Measurements from ENCODE around the gene MSANTD1. TPM values are rescaled to one million over a fixed set of nuclear protein-coding genes. Genes with fewer than 3 reads are reported as not detected.

MSANTD1 gene
- total RNA-seq, 1 donor from 2014 or later = 1.6 TPM

DNA sequence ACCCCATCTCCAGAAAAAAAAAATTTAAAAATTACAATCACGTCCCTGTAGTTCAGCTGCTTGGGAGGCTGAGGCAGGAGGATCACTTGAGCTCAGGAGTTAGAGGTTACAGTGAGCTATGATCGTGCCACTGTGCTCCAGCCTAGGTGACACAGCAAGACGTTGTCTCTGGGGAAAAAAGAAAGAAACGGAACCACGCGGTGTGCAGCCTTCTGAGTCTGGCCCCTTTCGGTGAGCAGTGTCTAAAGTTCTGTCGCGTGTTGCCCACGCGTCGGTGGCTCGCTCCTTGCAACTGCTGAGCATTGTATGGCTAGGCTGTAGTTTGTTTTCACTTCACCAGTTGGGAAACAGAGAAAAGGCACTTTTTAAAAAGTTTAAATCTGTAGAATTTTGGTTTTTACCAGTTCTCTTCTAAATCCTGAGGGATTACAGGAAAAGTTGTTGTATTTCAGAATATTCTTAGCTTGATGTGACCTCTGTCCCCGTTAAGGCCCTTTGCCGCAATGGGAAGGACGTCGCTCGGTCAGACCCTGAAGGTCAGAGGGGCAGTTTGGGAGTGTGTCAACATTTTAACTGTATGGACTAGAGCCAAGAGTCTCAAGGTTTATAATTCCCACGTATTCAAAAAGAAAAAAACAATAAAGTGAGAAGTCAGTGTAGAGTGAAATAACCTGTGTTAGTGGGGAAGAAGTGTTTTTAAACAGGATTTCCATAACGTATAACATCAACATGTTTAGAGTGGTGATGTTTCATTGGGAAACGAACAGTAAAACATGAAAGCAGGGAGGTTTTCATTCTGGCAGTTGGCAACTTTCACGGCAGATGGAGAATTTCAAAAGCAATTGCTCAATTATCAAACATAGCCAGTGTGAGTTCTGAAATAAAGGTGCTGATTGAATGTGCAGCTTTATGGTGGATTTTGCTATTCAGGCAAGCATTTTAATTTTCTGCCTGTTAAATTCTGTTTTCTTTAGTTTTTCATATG is 45.8 kb upstream of the MSANTD1 start:
- Histone ChIP-seq H2AFZ (ENCODE audit: low read depth, low read length) (no peak overlapping the region), H3K27me3 (ENCODE audit: insufficient read depth, low read length) (no peaks in the 10 kb centered on the region), H3K27ac (ENCODE audit: low read depth, low read length) (no peak overlapping the region), H3K9me3 (ENCODE audit: insufficient read depth, low read depth, low read length) (no peaks in the 10 kb centered on the region), H3K4me3 (ENCODE audit: insufficient read depth, low read depth, low read length) (no peak overlapping the region), H3K9ac (ENCODE audit: low read length) (no peak overlapping the region), H4K20me1 (ENCODE audit: insufficient read depth, low read length) (peaks cover 21% of the 10 kb centered on the region), H3K4me1 (ENCODE audit: insufficient read depth, low read length) (peaks cover 11% of the 10 kb centered on the region), H3K79me2 (ENCODE audit: insufficient read depth, low read length) (no peaks in the 10 kb centered on the region), H3K36me3 (ENCODE audit: insufficient read depth, low read length) (peaks cover 23% of the 10 kb centered on the region), H3K4me2 (ENCODE audit: low read length) (no peak overlapping the region)
- no peak overlapping the region for H3K4me3 Mint-ChIP-seq (ENCODE audit: unreplicated experiment)
- FAIRE-seq (peak; percentile 32), DNase-seq (ENCODE audit: low read depth) (no peak)
- TF ChIP-seq, protein P1, sequence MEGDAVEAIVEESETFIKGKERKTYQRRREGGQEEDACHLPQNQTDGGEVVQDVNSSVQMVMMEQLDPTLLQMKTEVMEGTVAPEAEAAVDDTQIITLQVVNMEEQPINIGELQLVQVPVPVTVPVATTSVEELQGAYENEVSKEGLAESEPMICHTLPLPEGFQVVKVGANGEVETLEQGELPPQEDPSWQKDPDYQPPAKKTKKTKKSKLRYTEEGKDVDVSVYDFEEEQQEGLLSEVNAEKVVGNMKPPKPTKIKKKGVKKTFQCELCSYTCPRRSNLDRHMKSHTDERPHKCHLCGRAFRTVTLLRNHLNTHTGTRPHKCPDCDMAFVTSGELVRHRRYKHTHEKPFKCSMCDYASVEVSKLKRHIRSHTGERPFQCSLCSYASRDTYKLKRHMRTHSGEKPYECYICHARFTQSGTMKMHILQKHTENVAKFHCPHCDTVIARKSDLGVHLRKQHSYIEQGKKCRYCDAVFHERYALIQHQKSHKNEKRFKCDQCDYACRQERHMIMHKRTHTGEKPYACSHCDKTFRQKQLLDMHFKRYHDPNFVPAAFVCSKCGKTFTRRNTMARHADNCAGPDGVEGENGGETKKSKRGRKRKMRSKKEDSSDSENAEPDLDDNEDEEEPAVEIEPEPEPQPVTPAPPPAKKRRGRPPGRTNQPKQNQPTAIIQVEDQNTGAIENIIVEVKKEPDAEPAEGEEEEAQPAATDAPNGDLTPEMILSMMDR (IDR thresholded peaks at IDR 0.05; ENCODE audit: insufficient read depth, low read depth, low read length) = no peak
- TF ChIP-seq EZH2 (IDR thresholded peaks at IDR 0.05; ENCODE audit: insufficient read depth, low read length) = no peak
- H3K27ac Mint-ChIP-seq (ENCODE audit: unreplicated experiment) = no peak overlapping the region
- H3K9me3 Mint-ChIP-seq (ENCODE audit: unreplicated experiment) = no peaks in the 10 kb centered on the region
- H3K4me1 Mint-ChIP-seq (ENCODE audit: low read depth, unreplicated experiment) = peaks cover 16% of the 10 kb centered on the region
- peaks cover 13% of the 10 kb centered on the region for H3K36me3 Mint-ChIP-seq (ENCODE audit: low read depth, unreplicated experiment)
- no peaks in the 10 kb centered on the region for H3K27me3 Mint-ChIP-seq (ENCODE audit: low read depth, unreplicated experiment)

DNA sequence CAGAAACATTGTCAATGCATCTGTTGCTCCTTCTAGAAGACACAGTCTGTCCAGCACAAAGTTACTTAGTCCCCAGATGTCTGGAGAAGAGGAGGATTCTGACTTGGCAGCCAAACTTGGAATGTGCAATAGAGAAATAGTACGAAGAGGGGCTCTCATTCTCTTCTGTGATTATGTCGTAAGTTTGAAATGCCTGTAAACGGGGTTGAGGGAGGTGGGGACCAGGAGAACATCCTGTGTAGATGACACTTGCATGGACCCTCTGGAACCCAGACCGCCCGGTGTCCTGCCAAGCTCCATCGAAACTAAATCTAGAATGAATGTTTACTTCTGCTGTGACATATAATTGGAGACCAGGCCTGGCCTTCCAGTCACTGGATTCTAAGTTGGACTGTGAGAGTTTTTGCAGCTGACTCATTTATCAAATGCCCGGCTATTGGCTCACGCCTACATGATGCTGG is 45.0 kb upstream of the MSANTD1 start:
- Histone ChIP-seq H3K27ac (ENCODE audit: low read depth, low read length) (peak overlapping the region; percentile 1), H3K79me2 (ENCODE audit: insufficient read depth, low read length) (no peaks in the 10 kb centered on the region), H3K4me3 (ENCODE audit: insufficient read depth, low read depth, low read length) (no peak overlapping the region), H4K20me1 (ENCODE audit: insufficient read depth, low read length) (peaks cover 13% of the 10 kb centered on the region), H3K4me1 (ENCODE audit: insufficient read depth, low read length) (peaks cover 11% of the 10 kb centered on the region), H3K36me3 (ENCODE audit: insufficient read depth, low read length) (peaks cover 23% of the 10 kb centered on the region), H3K9me3 (ENCODE audit: insufficient read depth, low read depth, low read length) (no peaks in the 10 kb centered on the region), H3K27me3 (ENCODE audit: insufficient read depth, low read length) (no peaks in the 10 kb centered on the region), H2AFZ (ENCODE audit: low read depth, low read length) (no peak overlapping the region), H3K4me2 (ENCODE audit: low read length) (peak overlapping the region; percentile 12), H3K9ac (ENCODE audit: low read length) (no peak overlapping the region)
- H3K27me3 Mint-ChIP-seq (ENCODE audit: low read depth, unreplicated experiment) = no peaks in the 10 kb centered on the region
- H3K9me3 Mint-ChIP-seq (ENCODE audit: unreplicated experiment) = no peaks in the 10 kb centered on the region
- H3K36me3 Mint-ChIP-seq (ENCODE audit: low read depth, unreplicated experiment) = peaks cover 13% of the 10 kb centered on the region
- FAIRE-seq (no peak), DNase-seq (ENCODE audit: low read depth) (peak; percentile 49)
- no peak for TF ChIP-seq EZH2 (IDR thresholded peaks at IDR 0.05; ENCODE audit: insufficient read depth, low read length)
- TF ChIP-seq, protein P1 (IDR thresholded peaks at IDR 0.05; ENCODE audit: insufficient read depth, low read depth, low read length) = no peak
- no peak overlapping the region for H3K4me3 Mint-ChIP-seq (ENCODE audit: unreplicated experiment)
- H3K4me1 Mint-ChIP-seq (ENCODE audit: low read depth, unreplicated experiment) = peaks cover 16% of the 10 kb centered on the region
- peak overlapping the region; percentile 44 for H3K27ac Mint-ChIP-seq (ENCODE audit: unreplicated experiment)
